ENCODE data around the gene CDC20B. TPM values are rescaled to one million over a fixed set of nuclear protein-coding genes. Genes with fewer than 3 reads are reported as not detected.
A peak's percentile ranks its signal among the peaks of the same experiment; 100 is the strongest.

CDC20B gene
- polyA plus RNA-seq, 2 of the 4 experiments (the other 2 are of a cell fraction): 0.05 TPM; not detected in 1

- TF ChIP-seq GATA3 (IDR thresholded peaks at IDR 0.05; ENCODE audit: borderline replicate concordance): no peak
- no peak for TF ChIP-seq EP300 (IDR thresholded peaks at IDR 0.05)
- no peak for TF ChIP-seq FOXS1 (CRISPR knock-in tag; IDR thresholded peaks at IDR 0.05)
- TF ChIP-seq HOXB13 (CRISPR knock-in tag; IDR thresholded peaks at IDR 0.05; ENCODE audit: low read depth): no peak
- peak; percentile 99 for TF ChIP-seq KDM5A (IDR thresholded peaks at IDR 0.05)
- TF ChIP-seq JUNB (IDR thresholded peaks at IDR 0.05): no peak
- no peak for TF ChIP-seq CBX2 (IDR thresholded peaks at IDR 0.05; ENCODE audit: borderline replicate concordance, low read depth)
- no peak for TF ChIP-seq NR3C1 (IDR thresholded peaks at IDR 0.05)
- TF ChIP-seq MYC (IDR thresholded peaks at IDR 0.05; ENCODE audit: borderline replicate concordance, low read length): no peak
- TF ChIP-seq RCOR1 (IDR thresholded peaks at IDR 0.05; ENCODE audit: low read depth, low read length): no peak
- no peak for TF ChIP-seq EHMT2 (IDR thresholded peaks at IDR 0.05; ENCODE audit: low read depth)
- TF ChIP-seq POLR2A (IDR thresholded peaks at IDR 0.05; ENCODE audit: low read length): peak; percentile 27
- TF ChIP-seq RNF2 (IDR thresholded peaks at IDR 0.05; ENCODE audit: borderline replicate concordance, low read depth): no peak
- 0 out of 2 replicates have a peak, but pooled peaks have one; percentile 45 for TF ChIP-seq MAX (IDR thresholded peaks at IDR 0.05)
- no peak for TF ChIP-seq REST (IDR thresholded peaks at IDR 0.05)
- peak; percentile 65 for TF ChIP-seq SMC3 (IDR thresholded peaks at IDR 0.05)
- no peak for TF ChIP-seq HMGXB4 (CRISPR knock-in tag; IDR thresholded peaks at IDR 0.05; ENCODE audit: borderline replicate concordance)
- no peak for TF ChIP-seq EHF (CRISPR knock-in tag; IDR thresholded peaks at IDR 0.05)
- peak in 1 of 2 experiments; percentile 65; a peak in 2 of 5 replicates for TF ChIP-seq JUN (IDR thresholded peaks at IDR 0.05)
- no peak for TF ChIP-seq ZFP36 (IDR thresholded peaks at IDR 0.05; ENCODE audit: borderline replicate concordance, partially characterized antibody)
- no peak for TF ChIP-seq ELK1 (IDR thresholded peaks at IDR 0.05; ENCODE audit: low read depth, low read length)
- TF ChIP-seq RFX5 (IDR thresholded peaks at IDR 0.05): no peak
- no peak for TF ChIP-seq ZNF302 (CRISPR knock-in tag; IDR thresholded peaks at IDR 0.05)
- TF ChIP-seq ZC3H11A (IDR thresholded peaks at IDR 0.05): no peak
- peak; percentile 92 to 93 for TF ChIP-seq RAD21 (conservative IDR thresholded peaks at IDR 0.05 in 1 of 2, IDR thresholded peaks at IDR 0.05 in 1 of 2)
- no peak for TF ChIP-seq CHD2 (IDR thresholded peaks at IDR 0.05; ENCODE audit: low read length, partially characterized antibody)
- TF ChIP-seq CBX8 (IDR thresholded peaks at IDR 0.05): no peak
These were observed 13.0 kb downstream of the CDC20B start, which contains the start of gene GPX8 (continued) for GRCh38 chr5:55159763-55160492.

Measured in A549 (cell line).